ENCODE results near the gene ANAPC16.

- TF ChIP-seq CTCF (IDR thresholded peaks at IDR 0.05) (no peak), EZH2 (IDR thresholded peaks at IDR 0.05; ENCODE audit: borderline replicate concordance, insufficient read depth, low read depth, low read length, poor library complexity, severe bottlenecking) (no peak)
These were observed 48.7 kb upstream of the ANAPC16 start for GRCh38 chr10:72167118-72167517.

All from B cell (primary cell).